Keratinocyte (primary cell): Measurements from ENCODE around the gene PLD4.

Experiments
- EZH2 ChIP-seq: IDR thresholded peaks from one replicate; pipeline ENCODE4 v1.6.1; 2012; ENCODE audit warnings: inconsistent platforms, mild to moderate bottlenecking, low read length, moderate library complexity
- TF ChIP-seq, protein P1 (sequence below), 3 experiments: IDR thresholded peaks in 1 of 3; conservative IDR thresholded peaks in 1 of 3; optimal IDR thresholded peaks in 1 of 3; 2 replicates in 2 of 3; 3 replicates in 1 of 3; pipeline versions ENCODE3 to v1.5.1; 2011; ENCODE audit warnings: low read length in 3 of 3, mild to moderate bottlenecking in 3 of 3, moderate library complexity in 2 of 3, control low read depth in 1 of 3, inconsistent platforms in 1 of 3; ENCODE audit not compliant: insufficient read depth in 2 of 3; ENCODE audit errors: extremely low read depth in 1 of 3

DNA sequence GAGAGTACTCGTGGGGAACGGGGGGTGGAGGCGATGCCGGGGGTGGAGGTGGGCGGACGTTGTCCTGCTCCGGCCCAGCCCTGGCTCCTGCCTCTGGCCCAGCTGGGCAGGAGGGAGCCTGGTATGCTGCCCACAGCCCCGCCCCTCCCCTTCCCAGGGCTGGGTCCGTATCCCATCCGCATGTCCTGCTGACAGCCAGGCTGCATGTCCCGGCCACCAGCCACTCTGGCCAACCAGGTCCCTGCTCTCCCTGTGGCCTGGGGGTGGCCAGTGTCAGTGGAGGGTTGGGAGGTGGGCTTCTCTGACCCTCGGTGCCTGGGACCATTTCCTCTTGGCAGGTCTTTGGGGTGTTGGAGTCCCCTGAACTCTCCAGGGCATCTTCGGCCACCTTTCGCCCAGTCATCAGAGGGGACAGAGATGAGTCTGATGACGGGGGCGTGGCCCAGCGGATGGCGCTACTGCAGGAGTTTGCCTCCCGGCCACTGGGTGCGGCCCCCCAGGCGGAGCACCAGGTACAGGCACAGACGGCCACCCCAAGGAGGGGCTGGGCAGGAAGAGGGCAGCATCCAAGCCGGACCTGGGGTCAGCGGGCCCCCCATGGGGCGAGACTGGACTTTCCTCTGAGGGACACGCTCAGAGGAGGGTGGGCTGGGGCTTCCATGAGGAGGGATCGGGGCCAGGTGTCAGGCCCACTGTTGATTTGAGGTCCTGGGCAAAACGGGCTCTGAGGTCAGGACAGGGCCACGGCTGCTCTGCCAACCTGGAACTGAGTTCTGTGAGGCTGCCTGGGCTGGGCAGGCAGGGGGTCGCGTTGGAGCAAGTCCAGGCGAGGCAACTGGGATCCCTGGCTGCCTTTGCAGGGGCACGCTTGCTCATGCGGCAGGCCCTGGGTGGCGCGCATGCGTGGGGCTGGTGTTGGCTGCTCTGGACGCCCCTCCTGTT lies 39.4 kb upstream of the PLD4 start:
- TF ChIP-seq, protein P1, sequence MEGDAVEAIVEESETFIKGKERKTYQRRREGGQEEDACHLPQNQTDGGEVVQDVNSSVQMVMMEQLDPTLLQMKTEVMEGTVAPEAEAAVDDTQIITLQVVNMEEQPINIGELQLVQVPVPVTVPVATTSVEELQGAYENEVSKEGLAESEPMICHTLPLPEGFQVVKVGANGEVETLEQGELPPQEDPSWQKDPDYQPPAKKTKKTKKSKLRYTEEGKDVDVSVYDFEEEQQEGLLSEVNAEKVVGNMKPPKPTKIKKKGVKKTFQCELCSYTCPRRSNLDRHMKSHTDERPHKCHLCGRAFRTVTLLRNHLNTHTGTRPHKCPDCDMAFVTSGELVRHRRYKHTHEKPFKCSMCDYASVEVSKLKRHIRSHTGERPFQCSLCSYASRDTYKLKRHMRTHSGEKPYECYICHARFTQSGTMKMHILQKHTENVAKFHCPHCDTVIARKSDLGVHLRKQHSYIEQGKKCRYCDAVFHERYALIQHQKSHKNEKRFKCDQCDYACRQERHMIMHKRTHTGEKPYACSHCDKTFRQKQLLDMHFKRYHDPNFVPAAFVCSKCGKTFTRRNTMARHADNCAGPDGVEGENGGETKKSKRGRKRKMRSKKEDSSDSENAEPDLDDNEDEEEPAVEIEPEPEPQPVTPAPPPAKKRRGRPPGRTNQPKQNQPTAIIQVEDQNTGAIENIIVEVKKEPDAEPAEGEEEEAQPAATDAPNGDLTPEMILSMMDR (optimal IDR thresholded peaks at IDR 0.05 in 1 of 3, IDR thresholded peaks at IDR 0.05 in 1 of 3, conservative IDR thresholded peaks at IDR 0.05 in 1 of 3; ENCODE audit: extremely low read depth in 1 of 3, insufficient read depth in 2 of 3, low read length in 3 of 3), result no peak
- no peak for TF ChIP-seq EZH2
